K562 (cell line): ENCODE data around the gene RTN4. TPM values are rescaled to one million over a fixed set of nuclear protein-coding genes. Genes with fewer than 3 reads are reported as not detected.

Experiments
- ATF1 ChIP-seq, 2 experiments: fragments of 450-650 bp in 1 of 2; IDR thresholded peaks; 2 replicates each; pipeline ENCODE4 v1.6.1; 2016; ENCODE audit warnings: missing compliant biosample characterization in 1 of 2, missing genetic modification characterization in 1 of 2
- CBX5 ChIP-seq: IDR thresholded peaks from 2 replicates; pipeline ENCODE4 v1.6.1; 2014; ENCODE audit warnings: low read depth, borderline replicate concordance
- CREB3L1 ChIP-seq: fragments of 450-650 bp; IDR thresholded peaks from 2 replicates; pipeline ENCODE4 v1.6.1; 2014; ENCODE audit warnings: low read depth, mild to moderate bottlenecking, moderate library complexity, borderline replicate concordance
- ETV6 ChIP-seq, 3 experiments: fragments of 150-350 bp in 1 of 3; sonication (generic) in 1 of 3; formaldehyde crosslinking in 1 of 3; IDR thresholded peaks; 2 replicates each; pipeline versions ENCODE4 v1.6.1 to v1.8.0; 2014 to 2022; ENCODE audit warnings: borderline replicate concordance in 2 of 3, low read depth in 2 of 3, antibody characterized with exemption in 1 of 3, low read length in 1 of 3, mild to moderate bottlenecking in 1 of 3, missing genetic modification reagents in 1 of 3
- GABPB2 ChIP-seq: fragments of 250-450 bp; sonication (Bioruptor Pico); conservative IDR thresholded peaks from 2 replicates; pipeline ENCODE4 v1.5.1; 2021; ENCODE audit warnings: mild to moderate bottlenecking
- HDAC2 ChIP-seq: fragments of 450-650 bp; IDR thresholded peaks from 2 replicates; pipeline ENCODE4 v1.6.1; 2016; ENCODE audit warnings: mild to moderate bottlenecking
- KAT2B ChIP-seq: IDR thresholded peaks from one replicate; pipeline ENCODE4 v1.6.1; 2012; ENCODE audit warnings: low read depth, mild to moderate bottlenecking, control low read depth, inconsistent platforms, low read length, moderate library complexity
- PHB ChIP-seq: fragments of 250-450 bp; sonication (Bioruptor Pico); IDR thresholded peaks from 2 replicates; pipeline ENCODE4 v1.5.0; 2021
- POLR2A ChIP-seq: fragments of 450-650 bp; conservative IDR thresholded peaks from 2 replicates; pipeline ENCODE4 v1.6.1; 2016
- POLR2G ChIP-seq: fragments of 200-400 bp; formaldehyde crosslinking; IDR thresholded peaks from 2 replicates; pipeline ENCODE4 v1.6.1; 2017; ENCODE audit warnings: low read depth, mild to moderate bottlenecking, antibody characterized with exemption, low read length, moderate library complexity
- SMARCE1 ChIP-seq: fragments of 450-650 bp; IDR thresholded peaks from 2 replicates; pipeline ENCODE4 v1.7.1; 2016; ENCODE audit warnings: mild to moderate bottlenecking
- TAF15 ChIP-seq: fragments of 200-400 bp; formaldehyde crosslinking; IDR thresholded peaks from 2 replicates; pipeline ENCODE4 v1.6.1; 2017; ENCODE audit warnings: mild to moderate bottlenecking, low read depth, low read length, moderate library complexity
- TFAM ChIP-seq: fragments of 250-450 bp; sonication (Bioruptor Pico); conservative IDR thresholded peaks from 2 replicates; pipeline ENCODE4 v1.5.0; 2021; ENCODE audit warnings: mild to moderate bottlenecking, moderate library complexity
- ZBED1 ChIP-seq: IDR thresholded peaks from 2 replicates; pipeline ENCODE4 v1.6.1; 2014
- ZNF766 ChIP-seq: fragments of 200-800 bp; sonication (Bioruptor generic); conservative IDR thresholded peaks from 2 replicates; pipeline ENCODE4 v1.6.1; 2016; ENCODE audit warnings: missing genetic modification characterization, missing compliant biosample characterization
- polyA plus RNA-seq, 8 experiments: library from polyadenylated mRNA; depleted of rRNA in 4 of 8; stranded (reverse) in 5 of 8; unstranded in 3 of 8; fragments of >200 nt; fragmentation: Nextera tagmentation in 2 of 8; fragmentation: Illumina TruSeq in 1 of 8; extraction: Ambion mirVana in 2 of 8; extraction: Trizol in 1 of 8; gene quantifications; 2 replicates each; pipeline versions ENCODE4 v1.2.1 to v1.2.3, GENCODE V29; 2011 to 2014; ENCODE audit warnings: inconsistent platforms in 1 of 8, missing spikeins in 1 of 8
- total RNA-seq, 7 experiments: library from RNA; depleted of rRNA in 6 of 7; stranded (reverse); fragments of >200 nt in 6 of 7; fragmentation: Illumina TruSeq in 2 of 7; extraction: Trizol in 2 of 7; gene quantifications; 2 replicates each; pipeline versions ENCODE4 v1.2.1 to v1.2.3, GENCODE V29; 2011 to 2021; ENCODE audit warnings: low replicate concordance in 1 of 7
- TF ChIP-seq, protein P1 (sequence below): fragments of 250-450 bp; sonication (Bioruptor Pico); IDR thresholded peaks from 2 replicates; pipeline ENCODE4 v1.5.0; 2021; ENCODE audit warnings: mild to moderate bottlenecking, moderate library complexity
- TF ChIP-seq, protein P2 (sequence below): fragments of 150-350 bp; conservative IDR thresholded peaks from 2 replicates; pipeline ENCODE4 v1.6.1; 2014; ENCODE audit warnings: low read length
- TF ChIP-seq, protein P3 (sequence below): IDR thresholded peaks from 3 replicates; pipeline ENCODE4 v1.6.1; 2011; ENCODE audit warnings: borderline replicate concordance, mild to moderate bottlenecking; ENCODE audit not compliant: insufficient read length, insufficient read depth

RTN4 gene
- total and polyA plus RNA-seq, 9 of the 15 experiments (the other 6 are each of a cell fraction or from before 2014, with no cell fraction given) = 73.0 to 248 (median 116) TPM

- TF ChIP-seq, protein P1, sequence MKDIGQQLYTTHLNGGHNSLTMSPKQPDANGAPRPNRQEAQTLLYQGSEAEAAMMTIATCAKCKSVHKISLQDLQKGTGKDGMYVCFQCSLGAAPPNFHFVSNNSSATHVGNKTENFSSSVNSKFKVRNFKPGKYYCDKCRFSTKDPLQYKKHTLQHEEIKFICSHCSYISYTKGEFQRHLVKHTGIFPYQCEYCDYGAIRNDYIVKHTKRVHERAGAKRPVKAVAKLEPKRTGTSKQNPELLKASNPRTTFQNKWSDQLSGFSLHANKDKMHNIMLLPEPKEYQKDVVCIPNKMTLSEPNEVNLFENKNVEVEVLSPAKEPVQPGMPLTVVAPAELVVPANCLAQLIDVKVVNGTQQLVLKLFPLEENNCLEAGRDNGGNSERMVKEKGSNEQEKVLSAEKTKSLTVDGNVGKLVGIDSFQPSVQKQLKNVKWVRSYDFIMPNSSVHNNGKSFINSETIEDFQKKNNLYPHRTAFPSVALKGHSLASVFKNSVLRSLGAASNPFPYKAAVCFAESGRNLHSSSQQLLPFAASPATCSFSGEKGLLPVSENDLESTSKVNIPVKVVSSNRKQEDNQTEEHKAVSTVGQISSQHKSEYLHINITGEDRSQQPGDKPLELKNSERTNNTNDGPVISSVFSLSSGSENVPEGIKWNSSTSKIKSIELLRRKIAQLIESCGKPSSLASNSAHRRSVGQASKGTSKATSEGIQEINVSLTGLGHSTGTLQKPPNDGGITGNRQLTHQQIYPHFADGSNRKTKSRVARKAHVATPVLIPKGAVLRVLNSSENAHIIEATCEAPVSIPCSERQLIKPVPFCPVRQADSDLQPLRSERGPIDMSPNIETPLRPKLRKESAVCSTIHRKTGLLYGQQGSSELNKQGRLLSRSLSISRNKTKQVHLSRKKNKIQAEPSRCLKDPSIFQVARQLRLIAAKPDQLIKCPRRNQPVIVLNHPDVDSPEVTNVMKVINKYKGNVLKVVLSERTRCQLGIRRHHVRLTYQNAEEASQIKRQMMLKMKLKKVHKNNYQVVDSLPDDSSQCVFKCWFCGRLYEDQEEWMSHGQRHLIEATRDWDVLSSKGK = no peak
- no peak for TF ChIP-seq ETV6 (IDR thresholded peaks at IDR 0.05; ENCODE audit: borderline replicate concordance in 1 of 2, low read depth in 2 of 2, low read length in 1 of 2)
- TF ChIP-seq ETV6 (CRISPR knock-in tag; IDR thresholded peaks at IDR 0.05; ENCODE audit: borderline replicate concordance) = no peak
- no peak for TF ChIP-seq CREB3L1
- TF ChIP-seq, protein P2, sequence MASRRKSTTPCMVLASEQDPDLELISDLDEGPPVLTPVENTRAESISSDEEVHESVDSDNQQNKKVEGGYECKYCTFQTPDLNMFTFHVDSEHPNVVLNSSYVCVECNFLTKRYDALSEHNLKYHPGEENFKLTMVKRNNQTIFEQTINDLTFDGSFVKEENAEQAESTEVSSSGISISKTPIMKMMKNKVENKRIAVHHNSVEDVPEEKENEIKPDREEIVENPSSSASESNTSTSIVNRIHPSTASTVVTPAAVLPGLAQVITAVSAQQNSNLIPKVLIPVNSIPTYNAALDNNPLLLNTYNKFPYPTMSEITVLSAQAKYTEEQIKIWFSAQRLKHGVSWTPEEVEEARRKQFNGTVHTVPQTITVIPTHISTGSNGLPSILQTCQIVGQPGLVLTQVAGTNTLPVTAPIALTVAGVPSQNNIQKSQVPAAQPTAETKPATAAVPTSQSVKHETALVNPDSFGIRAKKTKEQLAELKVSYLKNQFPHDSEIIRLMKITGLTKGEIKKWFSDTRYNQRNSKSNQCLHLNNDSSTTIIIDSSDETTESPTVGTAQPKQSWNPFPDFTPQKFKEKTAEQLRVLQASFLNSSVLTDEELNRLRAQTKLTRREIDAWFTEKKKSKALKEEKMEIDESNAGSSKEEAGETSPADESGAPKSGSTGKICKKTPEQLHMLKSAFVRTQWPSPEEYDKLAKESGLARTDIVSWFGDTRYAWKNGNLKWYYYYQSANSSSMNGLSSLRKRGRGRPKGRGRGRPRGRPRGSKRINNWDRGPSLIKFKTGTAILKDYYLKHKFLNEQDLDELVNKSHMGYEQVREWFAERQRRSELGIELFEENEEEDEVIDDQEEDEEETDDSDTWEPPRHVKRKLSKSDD = no peak
- TF ChIP-seq CBX5 = no peak
- no peak for TF ChIP-seq ATF1 (CRISPR knock-in tag; IDR thresholded peaks at IDR 0.05)
- TF ChIP-seq ATF1 (tag; IDR thresholded peaks at IDR 0.05) = no peak
- TF ChIP-seq POLR2A = no peak
- TF ChIP-seq GABPB2 (CRISPR knock-in tag) = no peak
- TF ChIP-seq ZNF766 (CRISPR knock-in tag) = 0 out of 2 replicates have a peak, but pooled peaks have one; percentile 14
- no peak for TF ChIP-seq TAF15
- TF ChIP-seq SMARCE1 = peak; percentile 11; the same call in 1 of the 2 replicates
- no peak for TF ChIP-seq HDAC2
- TF ChIP-seq TFAM (CRISPR knock-in tag) = no peak
- no peak for TF ChIP-seq ZBED1
- TF ChIP-seq, protein P3, sequence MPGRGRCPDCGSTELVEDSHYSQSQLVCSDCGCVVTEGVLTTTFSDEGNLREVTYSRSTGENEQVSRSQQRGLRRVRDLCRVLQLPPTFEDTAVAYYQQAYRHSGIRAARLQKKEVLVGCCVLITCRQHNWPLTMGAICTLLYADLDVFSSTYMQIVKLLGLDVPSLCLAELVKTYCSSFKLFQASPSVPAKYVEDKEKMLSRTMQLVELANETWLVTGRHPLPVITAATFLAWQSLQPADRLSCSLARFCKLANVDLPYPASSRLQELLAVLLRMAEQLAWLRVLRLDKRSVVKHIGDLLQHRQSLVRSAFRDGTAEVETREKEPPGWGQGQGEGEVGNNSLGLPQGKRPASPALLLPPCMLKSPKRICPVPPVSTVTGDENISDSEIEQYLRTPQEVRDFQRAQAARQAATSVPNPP = no peak
- TF ChIP-seq PHB (CRISPR knock-in tag) = no peak
- 0 out of 2 replicates have a peak, but pooled peaks have one; percentile 15 for TF ChIP-seq POLR2G
- no peak for TF ChIP-seq KAT2B
Observed at GRCh38 chr2:55052129-55053061, 2.1 kb upstream of the RTN4 start (continued).
